ENCODE measurements around the gene TBX3. TPM values are rescaled to one million over a fixed set of nuclear protein-coding genes. Genes with fewer than 3 reads are reported as not detected.

The TBX3 gene
- total RNA-seq, 2 experiments from 2014 or later, result not detected

GRCh38 chr12:114703060-114703493 lies 19.1 kb upstream of the TBX3 start:
- H3K4me3 ChIP-seq (ENCODE audit: low read depth, low read length, poor library complexity, severe bottlenecking), result no peak overlapping the region
- no peaks in the 10 kb centered on the region for H3K79me2 ChIP-seq (ENCODE audit: insufficient read depth, low read depth, low read length)
- no peaks in the 10 kb centered on the region for H3K9me2 ChIP-seq (ENCODE audit: insufficient read depth, low read length)
- no peaks in the 10 kb centered on the region for H3K36me3 ChIP-seq (ENCODE audit: insufficient read depth, low read length)
- ChIA-PET POLR2A (interaction anchor here (0.7 kb wide), 3 partner anchors 13 to 288 kb away, joined by 4 to 7 read pairs (median 5); no protein-coding TSS in a partner anchor), CTCF (ENCODE audit: unreplicated experiment) (no interaction called here)
- no TSS peak for BruUV-seq (replicated peaks)
- H3K27ac ChIP-seq (ENCODE audit: low read depth, low read length, poor library complexity, severe bottlenecking), result no peak overlapping the region
- intact Hi-C loops (cut with micrococcal nuclease; ENCODE audit: unreplicated experiment), result no loop called here
- TF ChIP-seq EZH2phosphoT487 (IDR thresholded peaks at IDR 0.05; ENCODE audit: borderline replicate concordance, low read depth, low read length) (no peak), CTCF (conservative IDR thresholded peaks at IDR 0.05; ENCODE audit: low read length) (no peak)
- no peak for DNase-seq (ENCODE audit: low spot score)
- no peak overlapping the region for H3K4me2 ChIP-seq (ENCODE audit: low read length)
- H2AFZ ChIP-seq (ENCODE audit: low read length), result no peak overlapping the region
- no peaks in the 10 kb centered on the region for H4K20me1 ChIP-seq (ENCODE audit: insufficient read depth, low read length)
- no peaks in the 10 kb centered on the region for H3K4me1 ChIP-seq (ENCODE audit: insufficient read depth, low read length, poor library complexity, severe bottlenecking)
- H3K9me3 ChIP-seq (ENCODE audit: low read length), result no peaks in the 10 kb centered on the region

DNA sequence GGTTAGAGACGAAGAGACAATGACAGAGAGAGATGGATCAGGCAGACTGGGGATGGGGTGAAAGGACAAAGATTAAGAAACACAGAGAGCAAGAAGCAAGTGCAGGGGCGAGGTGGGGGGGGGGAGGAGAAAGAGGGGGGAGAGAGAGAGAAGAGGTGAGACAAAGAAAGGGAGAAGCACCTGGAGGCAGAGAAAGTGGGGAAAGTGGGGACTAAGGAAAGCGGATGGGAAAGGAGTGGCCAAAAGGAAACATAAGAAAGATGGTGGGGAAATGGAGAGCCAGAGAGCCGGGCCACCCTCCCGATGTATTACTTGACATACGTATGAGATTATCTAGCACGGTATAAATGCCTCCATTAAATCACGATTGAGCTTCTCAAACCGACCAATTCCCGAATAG lies 18.5 kb upstream of the TBX3 start:
- H4K20me1 ChIP-seq (ENCODE audit: insufficient read depth, low read length), result no peaks in the 10 kb centered on the region
- H3K4me3 ChIP-seq (ENCODE audit: low read depth, low read length, poor library complexity, severe bottlenecking), result no peak overlapping the region
- ChIA-PET CTCF (ENCODE audit: unreplicated experiment) (no interaction called here), POLR2A (no interaction called here)
- no peaks in the 10 kb centered on the region for H3K9me3 ChIP-seq (ENCODE audit: low read length)
- no peak overlapping the region for H3K27ac ChIP-seq (ENCODE audit: low read depth, low read length, poor library complexity, severe bottlenecking)
- H3K9me2 ChIP-seq (ENCODE audit: insufficient read depth, low read length), result no peaks in the 10 kb centered on the region
- no peaks in the 10 kb centered on the region for H3K4me1 ChIP-seq (ENCODE audit: insufficient read depth, low read length, poor library complexity, severe bottlenecking)
- intact Hi-C loops (cut with micrococcal nuclease; ENCODE audit: unreplicated experiment), result no loop called here
- no TSS peak for BruUV-seq (replicated peaks)
- H2AFZ ChIP-seq (ENCODE audit: low read length), result no peak overlapping the region
- DNase-seq (ENCODE audit: low spot score), result no peak
- H3K4me2 ChIP-seq (ENCODE audit: low read length), result no peak overlapping the region
- TF ChIP-seq EZH2phosphoT487 (IDR thresholded peaks at IDR 0.05; ENCODE audit: borderline replicate concordance, low read depth, low read length) (no peak), CTCF (conservative IDR thresholded peaks at IDR 0.05; ENCODE audit: low read length) (no peak)
- H3K79me2 ChIP-seq (ENCODE audit: insufficient read depth, low read depth, low read length), result no peaks in the 10 kb centered on the region
- no peaks in the 10 kb centered on the region for H3K36me3 ChIP-seq (ENCODE audit: insufficient read depth, low read length)

DNA sequence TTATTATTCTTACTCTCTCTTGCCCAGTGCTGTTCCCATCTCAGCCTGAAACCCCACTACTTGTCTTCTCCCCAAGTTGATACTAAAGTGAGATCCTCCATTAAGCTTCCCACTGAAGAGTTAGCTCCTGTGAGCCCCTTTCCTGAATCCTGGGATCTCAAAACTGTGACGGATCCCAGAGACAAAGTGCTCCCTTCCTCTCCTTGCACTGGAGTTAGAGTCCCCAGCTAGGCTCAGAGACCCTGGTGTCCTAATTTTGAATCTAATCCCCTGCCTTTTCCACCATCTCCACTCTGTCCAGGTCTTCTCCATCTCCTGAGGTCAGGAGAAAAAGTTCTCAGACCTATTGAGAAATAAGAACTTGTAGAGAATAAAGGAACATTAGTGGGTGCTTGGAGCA lies 17.6 kb upstream of the TBX3 start:
- Histone ChIP-seq H3K4me1 (ENCODE audit: insufficient read depth, low read length, poor library complexity, severe bottlenecking) (no peaks in the 10 kb centered on the region), H4K20me1 (ENCODE audit: insufficient read depth, low read length) (no peaks in the 10 kb centered on the region), H3K4me3 (ENCODE audit: low read depth, low read length, poor library complexity, severe bottlenecking) (no peak overlapping the region), H3K27ac (ENCODE audit: low read depth, low read length, poor library complexity, severe bottlenecking) (no peak overlapping the region), H3K4me2 (ENCODE audit: low read length) (no peak overlapping the region), H3K9me2 (ENCODE audit: insufficient read depth, low read length) (no peaks in the 10 kb centered on the region), H3K36me3 (ENCODE audit: insufficient read depth, low read length) (no peaks in the 10 kb centered on the region), H3K9me3 (ENCODE audit: low read length) (no peaks in the 10 kb centered on the region), H2AFZ (ENCODE audit: low read length) (no peak overlapping the region), H3K79me2 (ENCODE audit: insufficient read depth, low read depth, low read length) (no peaks in the 10 kb centered on the region)
- TF ChIP-seq CTCF (conservative IDR thresholded peaks at IDR 0.05; ENCODE audit: low read length) (no peak), EZH2phosphoT487 (IDR thresholded peaks at IDR 0.05; ENCODE audit: borderline replicate concordance, low read depth, low read length) (no peak)
- no TSS peak for BruUV-seq (replicated peaks)
- DNase-seq (ENCODE audit: low spot score), result no peak
- intact Hi-C loops (cut with micrococcal nuclease; ENCODE audit: unreplicated experiment), result no loop called here
- ChIA-PET POLR2A (interaction anchor here (1.1 kb wide), 1 partner anchor 31 kb away, joined by 3 read pairs; no protein-coding TSS in a partner anchor), CTCF (ENCODE audit: unreplicated experiment) (no interaction called here)

Measured in OCI-LY7 (cell line).